ENCODE measurements around the gene TRAPPC6A. TPM values are rescaled to one million over a fixed set of nuclear protein-coding genes. Genes with fewer than 3 reads are reported as not detected.

Gene TRAPPC6A, protein sequence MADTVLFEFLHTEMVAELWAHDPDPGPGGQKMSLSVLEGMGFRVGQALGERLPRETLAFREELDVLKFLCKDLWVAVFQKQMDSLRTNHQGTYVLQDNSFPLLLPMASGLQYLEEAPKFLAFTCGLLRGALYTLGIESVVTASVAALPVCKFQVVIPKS
- total RNA-seq, result 1 to 10 TPM; 6.6 to 8.3 TPM

DNA sequence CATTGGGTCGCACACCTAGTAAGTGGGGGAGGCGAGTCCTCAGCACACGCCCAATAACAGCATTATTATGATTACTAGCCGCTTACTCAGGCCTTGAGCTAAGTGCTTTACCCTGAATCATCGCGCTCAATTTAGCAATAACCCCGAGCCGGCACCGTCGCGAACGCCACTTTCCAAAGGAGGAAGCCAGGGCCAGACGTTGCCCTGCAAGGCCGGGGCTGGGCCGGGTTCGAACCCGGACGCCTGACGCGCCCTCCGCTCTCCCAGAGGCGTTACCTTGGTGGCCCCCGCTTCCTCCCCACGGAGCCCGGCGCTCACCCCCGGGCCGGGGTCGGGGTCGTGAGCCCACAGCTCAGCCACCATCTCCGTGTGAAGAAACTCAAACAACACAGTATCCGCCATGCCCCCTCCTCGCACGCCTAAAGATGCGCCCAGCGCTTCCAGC is at the start of gene TRAPPC6A:
Gene TRAPPC6A (minus strand): TSS at position 421 of the 445 bp plus-strand sequence. CDS start 19 bp downstream, at position 402.
- ATAC-seq (ENCODE audit: insufficient number of reproducible peaks, low FRiP score, low read depth), result no peak

DNA sequence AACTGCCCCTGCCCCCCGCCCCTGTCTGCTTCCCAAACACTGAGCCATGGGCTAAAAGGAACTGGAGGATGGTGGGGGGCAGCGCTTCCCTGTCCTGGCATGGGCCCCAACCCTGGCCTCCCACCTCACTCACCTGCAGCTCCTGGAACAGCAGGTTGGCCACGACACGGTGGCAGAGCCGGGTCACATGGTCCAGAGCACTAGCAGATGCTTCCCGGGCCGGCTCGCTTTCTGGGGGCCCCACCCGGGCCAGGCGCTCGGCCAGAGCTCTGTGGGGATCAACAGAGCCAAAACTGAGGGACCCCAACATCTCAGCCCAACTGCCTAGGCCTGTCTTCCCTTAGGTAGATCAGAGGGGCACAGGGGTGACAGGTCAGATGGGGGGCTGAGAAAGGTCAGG is 46.6 kb upstream of the TRAPPC6A start:
- Histone ChIP-seq H3K27ac (no peak overlapping the region), H3K27me3 (replicated peaks; ENCODE audit: insufficient read depth) (no peaks in the 10 kb centered on the region), H3K4me1 (ENCODE audit: control insufficient read depth in 1 of 2, low read depth in 2 of 2) (no peaks in the 10 kb centered on the region), H3K36me3 (no peaks in the 10 kb centered on the region), H3K4me3 (no peak overlapping the region), H3K9me3 (no peaks in the 10 kb centered on the region)
- no peak for ATAC-seq (ENCODE audit: insufficient number of reproducible peaks, low FRiP score, low read depth)
- TF ChIP-seq, protein P1, sequence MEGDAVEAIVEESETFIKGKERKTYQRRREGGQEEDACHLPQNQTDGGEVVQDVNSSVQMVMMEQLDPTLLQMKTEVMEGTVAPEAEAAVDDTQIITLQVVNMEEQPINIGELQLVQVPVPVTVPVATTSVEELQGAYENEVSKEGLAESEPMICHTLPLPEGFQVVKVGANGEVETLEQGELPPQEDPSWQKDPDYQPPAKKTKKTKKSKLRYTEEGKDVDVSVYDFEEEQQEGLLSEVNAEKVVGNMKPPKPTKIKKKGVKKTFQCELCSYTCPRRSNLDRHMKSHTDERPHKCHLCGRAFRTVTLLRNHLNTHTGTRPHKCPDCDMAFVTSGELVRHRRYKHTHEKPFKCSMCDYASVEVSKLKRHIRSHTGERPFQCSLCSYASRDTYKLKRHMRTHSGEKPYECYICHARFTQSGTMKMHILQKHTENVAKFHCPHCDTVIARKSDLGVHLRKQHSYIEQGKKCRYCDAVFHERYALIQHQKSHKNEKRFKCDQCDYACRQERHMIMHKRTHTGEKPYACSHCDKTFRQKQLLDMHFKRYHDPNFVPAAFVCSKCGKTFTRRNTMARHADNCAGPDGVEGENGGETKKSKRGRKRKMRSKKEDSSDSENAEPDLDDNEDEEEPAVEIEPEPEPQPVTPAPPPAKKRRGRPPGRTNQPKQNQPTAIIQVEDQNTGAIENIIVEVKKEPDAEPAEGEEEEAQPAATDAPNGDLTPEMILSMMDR (IDR thresholded peaks at IDR 0.05), result no peak
- no peak for DNase-seq (ENCODE audit: low spot score)

More for the DNA sequence above, at the start of gene TRAPPC6A:
- no peak for DNase-seq (ENCODE audit: low spot score)
- peak within 1 kb of the TSS; percentile 86 to 97 for H3K27ac ChIP-seq
- no peaks in the 10 kb centered on the region for H3K9me3 ChIP-seq
- TF ChIP-seq, protein P1 (IDR thresholded peaks at IDR 0.05), result no peak
- H3K36me3 ChIP-seq, result peaks cover 8% of the 10 kb centered on the region
- peak within 1 kb of the TSS; percentile 91 for H3K4me3 ChIP-seq
- H3K4me1 ChIP-seq (ENCODE audit: control insufficient read depth in 1 of 2, low read depth in 2 of 2), result peaks cover 26 to 32% of the 10 kb centered on the region in 2 donors
- H3K27me3 ChIP-seq (replicated peaks; ENCODE audit: insufficient read depth), result no peaks in the 10 kb centered on the region

DNA sequence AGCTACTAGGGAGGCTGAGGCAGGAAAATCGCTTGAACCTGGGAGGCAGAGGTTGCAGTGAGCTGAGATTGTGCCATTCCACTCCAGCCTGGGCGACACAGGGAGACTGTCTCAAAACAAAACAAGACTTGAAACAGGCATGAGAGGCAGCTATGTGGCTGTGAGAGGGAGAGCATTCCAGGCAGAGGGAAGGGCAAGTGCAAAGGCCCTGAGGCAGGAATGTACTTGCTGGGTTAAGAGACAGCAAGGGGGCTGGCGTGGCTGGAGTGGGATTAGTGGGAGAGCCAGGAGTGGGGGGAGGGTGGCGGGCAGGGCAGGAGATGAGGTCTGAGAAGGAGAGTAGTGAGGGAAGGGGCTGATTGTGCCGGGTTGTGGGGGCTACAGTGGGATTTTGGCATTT is 45.8 kb upstream of the TRAPPC6A start:
- no peaks in the 10 kb centered on the region for H3K9me3 ChIP-seq
- DNase-seq (ENCODE audit: low spot score) (no peak), ATAC-seq (ENCODE audit: insufficient number of reproducible peaks, low FRiP score, low read depth) (no peak)
- H3K27ac ChIP-seq, result no peak overlapping the region
- H3K4me3 ChIP-seq, result no peak overlapping the region
- TF ChIP-seq, protein P1 (IDR thresholded peaks at IDR 0.05), result no peak
- H3K36me3 ChIP-seq, result no peaks in the 10 kb centered on the region
- H3K27me3 ChIP-seq (replicated peaks; ENCODE audit: insufficient read depth), result no peaks in the 10 kb centered on the region
- H3K4me1 ChIP-seq (ENCODE audit: control insufficient read depth in 1 of 2, low read depth in 2 of 2), result no peaks in the 10 kb centered on the region

DNA sequence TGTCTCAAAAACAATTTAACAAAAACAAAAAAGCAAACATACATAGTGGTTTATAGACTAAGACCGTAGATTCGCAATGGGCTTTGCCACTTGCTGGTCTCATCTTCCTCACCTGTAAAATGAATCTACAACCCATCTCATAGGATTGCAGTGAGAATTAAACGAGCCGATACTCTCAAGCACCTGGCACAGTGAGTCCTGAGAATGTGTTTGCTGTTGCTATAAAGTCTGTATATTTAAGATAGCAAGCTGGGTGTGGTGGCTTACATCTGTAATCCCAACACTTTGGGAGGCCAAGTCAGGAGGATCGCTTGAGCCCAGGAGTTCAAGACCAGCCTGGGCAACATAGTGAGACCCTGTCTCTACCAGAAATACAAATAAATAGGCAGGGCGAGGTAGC is 44.7 kb upstream of the TRAPPC6A start:
- DNase-seq (ENCODE audit: low spot score) (no peak), ATAC-seq (ENCODE audit: insufficient number of reproducible peaks, low FRiP score, low read depth) (no peak)
- Histone ChIP-seq H3K27ac (no peak overlapping the region), H3K4me1 (ENCODE audit: control insufficient read depth in 1 of 2, low read depth in 2 of 2) (peaks cover 0 to 1% of the 10 kb centered on the region in 2 donors), H3K9me3 (no peaks in the 10 kb centered on the region), H3K27me3 (replicated peaks; ENCODE audit: insufficient read depth) (no peaks in the 10 kb centered on the region), H3K36me3 (no peaks in the 10 kb centered on the region), H3K4me3 (no peak overlapping the region)
- TF ChIP-seq, protein P1 (IDR thresholded peaks at IDR 0.05), result no peak

DNA sequence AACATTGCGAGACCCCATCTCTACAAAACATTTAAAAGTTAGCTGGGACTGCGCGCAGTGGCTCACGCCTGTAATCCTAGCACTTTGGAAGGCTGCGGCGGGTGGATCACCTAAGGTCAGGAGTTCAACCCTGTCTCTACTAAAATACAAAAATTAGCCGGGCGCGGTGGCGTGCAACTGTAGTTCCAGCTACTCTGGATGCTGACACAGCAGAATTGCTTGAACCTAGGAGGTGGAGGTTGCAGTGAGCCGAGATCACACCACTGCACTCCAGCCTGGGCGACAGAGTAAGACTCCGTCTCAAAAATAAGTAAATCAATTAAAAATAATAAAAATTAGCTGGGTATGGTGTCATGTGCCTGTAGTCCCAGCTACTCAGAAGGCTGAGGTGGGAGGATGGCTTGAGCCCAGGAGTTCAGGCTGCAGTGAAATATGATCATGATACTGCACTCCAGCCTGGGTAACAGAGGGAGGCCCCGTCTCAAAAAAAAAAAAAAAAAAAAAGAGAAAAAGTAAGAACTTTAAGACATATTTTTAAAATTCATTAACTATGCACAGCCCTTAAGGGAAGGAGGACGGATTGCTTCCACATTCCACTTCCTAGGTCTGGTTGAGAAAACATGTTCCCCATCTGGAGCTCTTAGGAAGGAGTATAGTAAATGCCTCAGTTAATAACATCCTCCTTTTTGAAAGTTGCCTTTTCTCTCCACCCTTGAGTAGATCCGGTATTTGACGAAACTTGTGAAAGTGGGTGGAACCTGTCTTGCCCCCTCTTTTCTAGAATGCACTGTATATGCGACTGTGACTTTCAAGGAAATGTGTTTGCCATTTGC is 41.1 kb upstream of the TRAPPC6A start:
- Histone ChIP-seq H3K36me3 (no peaks in the 10 kb centered on the region), H3K27me3 (replicated peaks; ENCODE audit: insufficient read depth) (no peaks in the 10 kb centered on the region)

More for the DNA sequence above, 41.1 kb upstream of the TRAPPC6A start:
- DNase-seq (ENCODE audit: low spot score), result no peak
- H3K27ac ChIP-seq, result no peak overlapping the region
- ATAC-seq (ENCODE audit: insufficient number of reproducible peaks, low FRiP score, low read depth), result no peak
- no peaks in the 10 kb centered on the region for H3K9me3 ChIP-seq
- H3K4me3 ChIP-seq, result no peak overlapping the region
- H3K4me1 ChIP-seq (ENCODE audit: control insufficient read depth in 1 of 2, low read depth in 2 of 2), result peaks cover 6 to 8% of the 10 kb centered on the region in 2 donors
- TF ChIP-seq, protein P1 (IDR thresholded peaks at IDR 0.05), result no peak

All from thoracic aorta (tissue), 2 donors.